Kidney epithelial cell (primary cell): ENCODE data around the gene NDUFAF2. TPM values are rescaled to one million over a fixed set of nuclear protein-coding genes. Genes with fewer than 3 reads are reported as not detected.

Experiments used
- DNase-seq: peaks from one replicate; pipeline ENCODE4 v3.0.0-alpha.2; 2010; ENCODE audit warnings: low read depth
- H3K27me3 ChIP-seq: 2 replicates; pipeline ENCODE4 v1.6.0; 2011; ENCODE audit warnings: low read length; ENCODE audit not compliant: control insufficient read depth, insufficient read depth
- H3K36me3 ChIP-seq: 2 replicates; pipeline ENCODE4 v1.5.1; 2011; ENCODE audit warnings: low read length; ENCODE audit not compliant: control insufficient read depth, insufficient read depth
- H3K4me3 ChIP-seq: 2 replicates; pipeline ENCODE4 v1.5.1; 2011; ENCODE audit warnings: low read depth, mild to moderate bottlenecking, control low read depth, low read length
- CTCF ChIP-seq: IDR thresholded peaks from 2 replicates; pipeline ENCODE4 v1.5.1; 2011; ENCODE audit warnings: mild to moderate bottlenecking, moderate library complexity, low read length, control low read depth, inconsistent platforms; ENCODE audit not compliant: insufficient read depth, poor library complexity, severe bottlenecking
- total RNA-seq: library from RNA; depleted of rRNA; stranded (reverse); fragments of >200 nt; gene quantifications from 2 replicates; pipeline ENCODE4 v1.2.3, GENCODE V29; 2015

NDUFAF2 gene
- total RNA-seq, 1 donor from 2014 or later, result 49.0 TPM

- no peak overlapping the region for H3K4me3 ChIP-seq
- DNase-seq, result no peak
- no peaks in the 10 kb centered on the region for H3K36me3 ChIP-seq
- no peak for TF ChIP-seq CTCF
- H3K27me3 ChIP-seq, result no peaks in the 10 kb centered on the region
These were observed 74.6 kb downstream of the NDUFAF2 start for GRCh38 chr5:61019642-61020041.

- DNase-seq, result no peak
- no peak for TF ChIP-seq CTCF
- Histone ChIP-seq H3K36me3 (no peaks in the 10 kb centered on the region), H3K27me3 (no peaks in the 10 kb centered on the region), H3K4me3 (no peak overlapping the region)
These were observed 75.4 kb downstream of the NDUFAF2 start for GRCh38 chr5:61020415-61020814.

DNA sequence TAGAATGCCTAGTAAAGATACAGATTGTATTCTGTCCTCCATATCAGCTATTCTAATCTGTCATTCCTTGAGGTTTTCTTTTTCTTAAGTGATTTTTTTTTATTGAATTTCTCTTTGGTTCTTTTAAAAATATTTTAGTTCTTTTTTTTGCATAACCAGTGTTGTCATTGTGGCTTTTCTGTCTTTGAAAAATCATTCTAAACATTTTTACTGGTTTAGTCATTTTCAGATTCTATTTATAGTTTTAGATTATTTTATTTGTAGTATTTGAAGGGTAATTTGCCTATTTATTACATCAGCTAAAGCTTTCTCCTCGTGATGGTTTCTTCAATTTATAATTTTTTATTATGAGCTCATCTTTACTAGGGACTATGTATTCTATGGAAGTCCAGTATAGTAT is 78.1 kb downstream of the NDUFAF2 start:
- Histone ChIP-seq H3K4me3 (no peak overlapping the region), H3K27me3 (no peaks in the 10 kb centered on the region), H3K36me3 (no peaks in the 10 kb centered on the region)
- DNase-seq, result no peak
- no peak for TF ChIP-seq CTCF

DNA sequence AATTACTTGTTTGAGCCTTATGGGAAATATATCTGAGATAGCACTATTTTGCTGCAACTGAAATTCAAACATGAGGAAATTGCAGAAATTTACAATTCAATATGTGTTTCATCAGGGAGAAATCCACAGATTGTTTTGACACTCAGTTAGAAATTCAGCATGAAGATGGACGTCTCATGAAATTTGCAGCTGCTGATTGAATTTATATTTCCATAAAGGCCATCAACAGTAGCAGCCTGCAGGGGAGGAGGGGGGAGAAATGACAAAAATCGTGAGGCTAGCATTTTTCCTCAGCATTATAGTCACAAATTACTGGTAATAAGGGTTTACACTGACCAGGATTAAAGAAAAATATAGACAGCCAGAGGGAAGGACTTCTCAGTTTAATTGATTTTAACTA is 81.0 kb downstream of the NDUFAF2 start:
- Histone ChIP-seq H3K4me3 (no peak overlapping the region), H3K27me3 (no peaks in the 10 kb centered on the region), H3K36me3 (no peaks in the 10 kb centered on the region)
- no peak for DNase-seq
- no peak for TF ChIP-seq CTCF

DNA sequence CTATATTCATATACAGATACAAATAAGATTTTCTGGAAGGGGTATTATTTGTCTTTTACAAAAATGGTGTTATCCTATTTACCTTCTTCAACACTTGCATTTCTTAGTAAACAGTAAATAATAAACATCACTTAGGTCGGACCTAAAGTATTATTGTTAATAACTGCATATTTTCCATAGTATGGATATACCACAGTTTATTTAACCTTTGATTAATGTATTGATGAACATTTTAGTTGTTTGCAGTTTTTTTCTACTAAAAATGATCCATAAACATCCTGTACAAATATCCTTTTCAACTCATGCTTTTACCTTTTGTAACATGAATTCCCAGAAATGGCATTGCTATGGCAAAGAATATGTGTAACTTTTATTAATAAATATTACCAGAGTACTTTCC is 83.4 kb downstream of the NDUFAF2 start:
- no peak overlapping the region for H3K4me3 ChIP-seq
- TF ChIP-seq CTCF, result no peak

GRCh38 chr5:61029456-61030162 is 84.6 kb downstream of the NDUFAF2 start:
- no peaks in the 10 kb centered on the region for H3K36me3 ChIP-seq
- H3K4me3 ChIP-seq, result no peak overlapping the region
- no peaks in the 10 kb centered on the region for H3K27me3 ChIP-seq
- no peak for TF ChIP-seq CTCF
- DNase-seq, result no peak

More for the DNA sequence above, 83.4 kb downstream of the NDUFAF2 start:
- Histone ChIP-seq H3K27me3 (no peaks in the 10 kb centered on the region), H3K36me3 (no peaks in the 10 kb centered on the region)
- DNase-seq, result no peak
